AG04450 (cell line): ENCODE measurements around the gene TRAF7. TPM values are rescaled to one million over a fixed set of nuclear protein-coding genes. Genes with fewer than 3 reads are reported as not detected.

Experiments used
- CTCF ChIA-PET: fragments of 300-600, 350-600 bp; formaldehyde crosslinking; extraction: SDS; loops from one replicate; lab custom pipeline; 2022; ENCODE audit warnings: antibody characterized with exemption, inconsistent platforms; lab: Charles Lee
- POLR2A ChIA-PET: fragments of 350-600 bp; formaldehyde crosslinking; extraction: SDS; loops from one replicate; lab custom pipeline; 2021; ENCODE audit warnings: antibody characterized with exemption, inconsistent platforms; lab: Yijun Ruan, JAX
- DNase-seq: peaks from one replicate; pipeline ENCODE4 v3.0.0-alpha.2; 2011; ENCODE audit warnings: low read depth, low spot score
- H3K27ac ChIP-seq: one replicate; pipeline ENCODE4 v1.5.1; 2012; ENCODE audit warnings: low read depth, low read length, control low read depth
- H3K27me3 ChIP-seq: one replicate; pipeline ENCODE4 v1.6.0; 2012; ENCODE audit warnings: low read length; ENCODE audit not compliant: control insufficient read depth, insufficient read depth
- H3K4me3 ChIP-seq: 2 replicates; pipeline ENCODE4 v1.5.1; 2011; ENCODE audit warnings: mild to moderate bottlenecking, low read depth, low read length, control low read depth
- H3K9me3 ChIP-seq: 2 replicates; pipeline ENCODE4 v1.5.1; 2012; ENCODE audit warnings: low read length; ENCODE audit not compliant: control insufficient read depth, insufficient read depth
- polyA plus RNA-seq: library from polyadenylated mRNA; depleted of rRNA; stranded (reverse); fragments of >200 nt; gene quantifications from 2 replicates; pipeline ENCODE4 v1.2.3, GENCODE V29; 2011
- TF ChIP-seq, protein P1 (sequence below): IDR thresholded peaks from 2 replicates; pipeline ENCODE4 v1.5.1; 2011; ENCODE audit warnings: low read depth, low read length, control low read depth, inconsistent platforms

TRAF7 gene
- polyA plus RNA-seq, 1 experiment = 35.2 TPM

DNA sequence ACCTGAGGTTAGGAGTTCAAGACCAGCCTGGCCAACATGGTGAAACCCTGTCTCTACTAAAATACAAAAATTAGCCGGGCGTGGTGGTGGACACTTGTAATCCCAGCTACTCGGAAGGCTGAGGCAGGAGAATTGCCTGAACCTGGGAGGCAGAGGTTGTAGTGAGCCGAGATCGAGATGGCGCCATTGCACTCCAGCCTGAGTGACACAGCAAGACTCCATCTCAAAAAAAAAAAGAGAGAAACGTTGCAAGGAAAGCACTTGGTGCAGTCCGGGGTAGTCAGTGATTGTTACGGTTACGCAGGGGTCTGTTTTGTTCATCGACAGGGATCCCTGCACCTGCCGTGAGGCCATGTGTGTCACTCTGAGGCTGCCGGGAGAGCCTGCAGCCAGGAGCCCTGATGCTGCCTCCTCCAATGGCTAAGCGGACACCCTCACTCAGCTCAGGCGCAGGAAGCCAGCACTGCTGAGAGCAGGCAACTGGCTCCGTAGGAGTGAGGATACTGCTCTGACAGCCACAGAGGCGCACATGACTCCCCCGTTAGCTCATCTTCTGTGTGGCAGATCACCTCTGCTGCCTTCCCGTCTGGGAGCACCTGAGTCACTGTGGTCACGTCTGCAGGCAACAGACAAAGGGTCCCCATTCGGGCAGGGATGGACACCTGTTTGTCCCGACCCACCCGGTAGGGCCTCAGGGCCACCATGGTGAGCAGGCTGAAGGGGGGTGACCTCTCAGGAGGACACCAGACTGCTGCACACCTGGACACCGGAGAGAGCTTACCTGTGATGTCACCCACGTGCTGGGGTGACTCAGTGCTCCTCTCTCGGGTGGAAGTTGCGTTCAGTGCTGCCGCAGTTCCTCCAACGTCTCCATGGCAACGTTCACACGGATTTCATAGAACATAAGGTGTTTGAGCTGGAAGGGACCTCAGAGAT is 12.4 kb upstream of the TRAF7 start:
- CTCF ChIA-PET = no interaction called here
- POLR2A ChIA-PET = interaction anchor here (0.6 to 1.0 kb wide), 2 partner anchors 12 to 121 kb away, joined by 3 to 6 read pairs; partner anchors contain the start of gene TRAF7
- TF ChIP-seq, protein P1, sequence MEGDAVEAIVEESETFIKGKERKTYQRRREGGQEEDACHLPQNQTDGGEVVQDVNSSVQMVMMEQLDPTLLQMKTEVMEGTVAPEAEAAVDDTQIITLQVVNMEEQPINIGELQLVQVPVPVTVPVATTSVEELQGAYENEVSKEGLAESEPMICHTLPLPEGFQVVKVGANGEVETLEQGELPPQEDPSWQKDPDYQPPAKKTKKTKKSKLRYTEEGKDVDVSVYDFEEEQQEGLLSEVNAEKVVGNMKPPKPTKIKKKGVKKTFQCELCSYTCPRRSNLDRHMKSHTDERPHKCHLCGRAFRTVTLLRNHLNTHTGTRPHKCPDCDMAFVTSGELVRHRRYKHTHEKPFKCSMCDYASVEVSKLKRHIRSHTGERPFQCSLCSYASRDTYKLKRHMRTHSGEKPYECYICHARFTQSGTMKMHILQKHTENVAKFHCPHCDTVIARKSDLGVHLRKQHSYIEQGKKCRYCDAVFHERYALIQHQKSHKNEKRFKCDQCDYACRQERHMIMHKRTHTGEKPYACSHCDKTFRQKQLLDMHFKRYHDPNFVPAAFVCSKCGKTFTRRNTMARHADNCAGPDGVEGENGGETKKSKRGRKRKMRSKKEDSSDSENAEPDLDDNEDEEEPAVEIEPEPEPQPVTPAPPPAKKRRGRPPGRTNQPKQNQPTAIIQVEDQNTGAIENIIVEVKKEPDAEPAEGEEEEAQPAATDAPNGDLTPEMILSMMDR = no peak

DNA sequence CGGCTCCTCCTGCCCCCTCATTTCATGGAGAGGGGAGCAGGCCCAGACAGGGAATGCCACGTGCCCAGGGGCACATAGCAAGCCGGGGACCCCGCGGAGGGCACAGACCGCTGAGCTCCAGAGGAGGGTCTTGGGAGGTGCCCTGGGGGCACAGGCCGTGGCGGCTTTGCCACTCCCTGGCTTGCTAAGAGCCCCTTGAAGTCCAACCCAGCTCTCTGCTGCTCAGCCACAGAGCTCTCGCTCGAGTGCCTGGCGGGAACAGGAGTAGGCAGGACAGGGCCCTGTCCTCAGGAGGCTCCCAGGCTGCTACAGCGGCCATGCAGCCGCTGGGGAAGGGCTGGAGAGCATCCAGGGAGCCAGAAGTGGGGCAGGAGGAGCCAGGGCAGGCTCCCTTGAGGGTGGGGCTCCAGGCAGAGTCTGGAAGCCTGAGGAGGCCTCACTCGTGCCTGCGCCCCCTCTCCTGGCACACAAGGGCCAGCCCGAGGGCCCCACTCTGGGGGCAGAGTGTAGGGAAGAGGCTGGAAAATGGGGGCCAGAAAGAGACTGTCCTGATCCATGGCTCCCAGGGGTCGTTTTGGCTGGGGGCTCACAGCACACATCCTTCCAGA is 11.6 kb upstream of the TRAF7 start:
- ChIA-PET POLR2A (interaction anchor here (0.6 to 1.0 kb wide), 2 partner anchors 11 to 121 kb away, joined by 3 to 6 read pairs; partner anchors contain the start of gene TRAF7), CTCF (no interaction called here)
- H3K9me3 ChIP-seq = no peaks in the 10 kb centered on the region; the same call in 1 of the 2 replicates
- TF ChIP-seq, protein P1 = no peak
- no peak for DNase-seq
- no peak overlapping the region for H3K4me3 ChIP-seq
- no peaks in the 10 kb centered on the region for H3K27me3 ChIP-seq
- no peak overlapping the region for H3K27ac ChIP-seq

More for the DNA sequence above, 12.4 kb upstream of the TRAF7 start:
- Histone ChIP-seq H3K27ac (no peak overlapping the region), H3K9me3 (no peaks in the 10 kb centered on the region; the same call in 1 of the 2 replicates), H3K27me3 (no peaks in the 10 kb centered on the region), H3K4me3 (no peak overlapping the region)
- no peak for DNase-seq

DNA sequence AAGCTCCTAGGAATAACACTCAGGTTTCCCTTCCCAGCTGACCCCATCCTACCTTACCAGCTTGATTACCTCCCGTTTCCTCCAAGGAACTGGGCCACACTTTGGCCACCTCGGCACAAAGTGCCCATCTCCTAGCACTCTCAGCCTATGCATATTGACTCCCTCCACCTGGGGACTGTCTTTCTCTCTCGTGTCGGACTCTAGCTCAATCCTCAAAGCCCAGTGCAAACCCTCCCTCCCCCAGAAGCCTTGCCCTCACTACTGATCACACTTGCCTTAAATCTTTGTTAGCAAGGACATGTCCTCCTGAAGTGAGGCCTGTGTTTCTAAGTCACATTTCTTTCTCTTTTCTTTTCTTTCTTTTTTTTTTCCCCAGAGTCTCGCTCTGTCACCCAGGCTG is 9.7 kb upstream of the TRAF7 start:
- CTCF ChIA-PET = interaction anchor here (0.9 to 1.7 kb wide), 2 partner anchors 9 to 142 kb away, joined by 3 to 9 read pairs; no protein-coding TSS in a partner anchor
- TF ChIP-seq, protein P1 = no peak
- H3K27me3 ChIP-seq = no peaks in the 10 kb centered on the region
- no peak overlapping the region for H3K27ac ChIP-seq
- no peaks in the 10 kb centered on the region; the same call in 1 of the 2 replicates for H3K9me3 ChIP-seq
- no peak for DNase-seq
- H3K4me3 ChIP-seq = no peak overlapping the region
- POLR2A ChIA-PET = interaction anchor here (0.6 to 2.8 kb wide), 3 partner anchors 9 to 181 kb away, joined by 3 to 34 read pairs (median 9); partner anchors contain the start of genes RPS2 and TRAF7

DNA sequence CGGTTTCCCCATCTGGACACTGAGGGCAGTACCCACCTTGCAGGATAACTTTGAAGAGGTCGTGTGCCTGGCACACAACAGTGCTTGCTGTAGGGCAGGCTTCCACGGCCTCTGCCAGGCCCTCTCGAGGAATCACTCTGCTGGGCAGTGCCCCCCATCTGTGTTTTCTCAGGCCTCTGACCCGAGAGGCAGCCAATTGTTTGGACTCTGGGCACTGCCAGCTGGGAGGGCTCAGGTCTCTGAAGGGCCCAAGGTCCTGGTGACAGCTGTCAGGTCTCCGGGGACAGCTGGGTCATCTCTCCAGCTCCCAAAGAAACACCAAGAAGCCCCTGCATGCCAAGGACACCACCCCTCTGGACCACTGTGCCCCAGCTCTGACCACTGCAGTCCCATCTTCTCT is 8.2 kb upstream of the TRAF7 start:
- no peaks in the 10 kb centered on the region for H3K27me3 ChIP-seq
- POLR2A ChIA-PET = interaction anchor here (0.7 to 2.8 kb wide), 7 partner anchors 8 to 187 kb away, joined by 3 to 34 read pairs (median 5); partner anchors contain the start of genes NTHL1, RPS2, TBL3 and TRAF7
- CTCF ChIA-PET = interaction anchor here (1.4 to 1.5 kb wide), 2 partner anchors 125 to 144 kb away, joined by 5 to 10 read pairs; no protein-coding TSS in a partner anchor
- no peak overlapping the region for H3K27ac ChIP-seq
- DNase-seq = no peak
- TF ChIP-seq, protein P1 = no peak
- no peaks in the 10 kb centered on the region; the same call in 1 of the 2 replicates for H3K9me3 ChIP-seq
- no peak overlapping the region for H3K4me3 ChIP-seq
